Panc1 (cell line): ENCODE measurements around the gene ZSCAN21. TPM values are rescaled to one million over a fixed set of nuclear protein-coding genes. Genes with fewer than 3 reads are reported as not detected.

ENCODE experiments used
- ATAC-seq: fragments of 200-7000 bp; cut with Tn5 transposase; 2 replicates; pipeline ENCODE4 v1.9.1; 2020; ENCODE audit warnings: mild to moderate bottlenecking, moderate library complexity
- BruUV-seq: library from RNA; stranded (reverse); fragments of 400-500 nt; replicated peaks from 2 replicates; lab custom pipeline; 2021; lab: Mats Ljungman, UMichigan
- CTCF ChIA-PET: fragments of 300-600 bp; sonication (Branson Sonifier 250); formaldehyde crosslinking; loops from one replicate; lab custom pipeline; 2022; ENCODE audit warnings: antibody characterized with exemption; lab: Charles Lee
- POLR2A ChIA-PET: fragments of 300-600 bp; sonication (Branson Sonifier 250); formaldehyde crosslinking; loops from one replicate; lab custom pipeline; 2022; ENCODE audit warnings: antibody characterized with exemption; lab: Charles Lee
- DNase-seq: peaks from one replicate; pipeline ENCODE4 v3.0.0-alpha.2; 2010; ENCODE audit warnings: low read depth, low spot score
- H3K27ac ChIP-seq: 2 replicates; pipeline ENCODE4 v1.5.1; 2011; ENCODE audit warnings: mild to moderate bottlenecking, low read length, inconsistent platforms
- H3K27me3 ChIP-seq: fragments of 200-500 bp; sonication (Bioruptor generic); 2 replicates; pipeline ENCODE4 v1.6.0; 2014; ENCODE audit warnings: low read length, inconsistent platforms; ENCODE audit not compliant: control insufficient read depth, insufficient read depth
- H3K36me3 ChIP-seq: fragments of 200-500 bp; sonication (Bioruptor generic); 2 replicates; pipeline ENCODE4 v1.5.1; 2014; ENCODE audit warnings: inconsistent platforms, mild to moderate bottlenecking, low read length, moderate library complexity; ENCODE audit not compliant: control insufficient read depth, insufficient read depth
- H3K4me1 ChIP-seq: 2 replicates; pipeline ENCODE4 v1.5.1; 2011; ENCODE audit warnings: inconsistent platforms, mild to moderate bottlenecking, low read length, moderate library complexity; ENCODE audit not compliant: control insufficient read depth, insufficient read depth
- H3K4me3 ChIP-seq, 2 experiments: 2 replicates each; pipeline ENCODE4 v1.5.1; 2011 to 2012; ENCODE audit warnings: low read depth in 2 of 2, low read length in 2 of 2, mild to moderate bottlenecking in 2 of 2, inconsistent platforms in 1 of 2, moderate library complexity in 1 of 2
- H3K9me3 ChIP-seq: fragments of 200-500 bp; sonication (Bioruptor generic); 2 replicates; pipeline ENCODE4 v1.5.1; 2014; ENCODE audit warnings: low read depth, mild to moderate bottlenecking, inconsistent platforms, low read length, moderate library complexity; ENCODE audit not compliant: control insufficient read depth, insufficient read depth
- CTCF ChIP-seq: fragments of 450-650 bp; IDR thresholded peaks from 2 replicates; pipeline ENCODE4 v1.5.1; 2017; ENCODE audit warnings: mild to moderate bottlenecking
- POLR2AphosphoS5 ChIP-seq: IDR thresholded peaks from 2 replicates; pipeline ENCODE4 v1.6.1; 2012; ENCODE audit warnings: mild to moderate bottlenecking, low read depth, low read length, moderate library complexity
- REST ChIP-seq, 2 experiments: IDR thresholded peaks; 2 replicates each; pipeline ENCODE4 v1.6.1; 2011 to 2012; ENCODE audit warnings: low read depth in 2 of 2, control low read depth in 1 of 2, low read length in 1 of 2, mild to moderate bottlenecking in 1 of 2, moderate library complexity in 1 of 2; ENCODE audit not compliant: insufficient read depth in 1 of 2
- SIN3A ChIP-seq: IDR thresholded peaks from 2 replicates; pipeline ENCODE4 v1.6.1; 2012; ENCODE audit warnings: low read depth, mild to moderate bottlenecking, low read length, moderate library complexity, borderline replicate concordance; ENCODE audit not compliant: insufficient read depth
- TCF7L2 ChIP-seq: IDR thresholded peaks from 2 replicates; pipeline ENCODE4 v1.6.1; 2011; ENCODE audit warnings: mild to moderate bottlenecking, low read depth, low read length, inconsistent platforms
- in situ Hi-C: cut with HindIII; loops from 2 replicates; pipeline ENCODE4 v1.10.0; 2016; ENCODE audit warnings: low sequenced_read_pairs, low pct_unique_long_range_greater_than_20kb
- intact Hi-C: fragments of 100-400 bp; cut with micrococcal nuclease; formaldehyde crosslinking; loops from one replicate; pipeline ENCODE4 v1.10.0; 2022; ENCODE audit not compliant: unreplicated experiment
- total RNA-seq: library from RNA; stranded (reverse); gene quantifications from one replicate; pipeline ENCODE4 v1.2.1, GENCODE V29; 2021; ENCODE audit not compliant: unreplicated experiment

Gene ZSCAN21
- total RNA-seq, 1 experiment from 2014 or later = 13.4 TPM

GRCh38 chr7:100099452-100099851 is 49.9 kb downstream of the ZSCAN21 start:
- intact Hi-C loops (no loop called here), in situ Hi-C loops (no loop called here)
- POLR2A ChIA-PET = no interaction called here
- Histone ChIP-seq H3K27me3 (no peaks in the 10 kb centered on the region), H3K4me1 (peaks cover 21% of the 10 kb centered on the region), H3K9me3 (no peaks in the 10 kb centered on the region), H3K36me3 (peaks cover 49% of the 10 kb centered on the region), H3K4me3 (peak overlapping the region; percentile 82 to 89), H3K27ac (peak overlapping the region; percentile 93)
- no TSS peak for BruUV-seq
- ATAC-seq = no peak
- DNase-seq = no peak
- TF ChIP-seq REST (IDR thresholded peaks at IDR 0.05; ENCODE audit: insufficient read depth in 1 of 2, low read depth in 2 of 2, low read length in 1 of 2) (no peak), CTCF (no peak), POLR2AphosphoS5 (no peak), SIN3A (no peak), TCF7L2 (no peak)
- CTCF ChIA-PET = no interaction called here

- H3K4me1 ChIP-seq = peaks cover 20% of the 10 kb centered on the region
- intact Hi-C loops = no loop called here
- CTCF ChIA-PET = interaction anchor here (1.3 kb wide), 1 partner anchor 29 kb away, joined by 4 read pairs; no protein-coding TSS in a partner anchor
- H3K36me3 ChIP-seq = peaks cover 38% of the 10 kb centered on the region
- POLR2A ChIA-PET = interaction anchor here (0.6 to 1.5 kb wide), 9 partner anchors 12 to 596 kb away, joined by 4 to 17 read pairs (median 9); partner anchors contain the start of genes COPS6, MBLAC1 and ZKSCAN5
- H3K9me3 ChIP-seq = no peaks in the 10 kb centered on the region
- peak; percentile 65; the same call in 1 of the 2 replicates for TF ChIP-seq TCF7L2
- no peak for TF ChIP-seq REST (IDR thresholded peaks at IDR 0.05; ENCODE audit: insufficient read depth in 1 of 2, low read depth in 2 of 2, low read length in 1 of 2)
- peak; percentile 99 for TF ChIP-seq SIN3A
- no peak for TF ChIP-seq CTCF
- peak; percentile 74 for TF ChIP-seq POLR2AphosphoS5
- no TSS peak for BruUV-seq
- peak overlapping the region; percentile 82 to 89 for H3K4me3 ChIP-seq
- DNase-seq = peak; percentile 83
- in situ Hi-C loops = no loop called here
- H3K27ac ChIP-seq = peak overlapping the region; percentile 93
- no peaks in the 10 kb centered on the region for H3K27me3 ChIP-seq
- peak; percentile 86 for ATAC-seq
Observed at GRCh38 chr7:100100420-100101015, 50.9 kb downstream of the ZSCAN21 start.
